GM13976 (cell line): ENCODE data around the gene MPZL1.

ENCODE experiments used
- DNase-seq: peaks from one replicate; pipeline ENCODE4 v3.0.0; 2012; ENCODE audit warnings: low spot score
- in situ Hi-C: fragments of 300-500 bp; cut with MboI; formaldehyde crosslinking; loops from one replicate; pipeline ENCODE4 v1.12.0; 2022; ENCODE audit warnings: low sequenced_read_pairs, mixed read lengths, inconsistent platforms; ENCODE audit not compliant: unreplicated experiment
- TF ChIP-seq, protein P1 (sequence below): IDR thresholded peaks from 2 replicates; pipeline ENCODE4 v1.5.1; 2012; ENCODE audit warnings: borderline replicate concordance, mild to moderate bottlenecking; ENCODE audit not compliant: insufficient read depth; ENCODE audit errors: extremely low read depth, missing control alignments, control extremely low read depth

Gene MPZL1

GRCh38 chr1:167777269-167777650 is 55.5 kb downstream of the MPZL1 start:
- in situ Hi-C loops: no loop called here
- TF ChIP-seq, protein P1, sequence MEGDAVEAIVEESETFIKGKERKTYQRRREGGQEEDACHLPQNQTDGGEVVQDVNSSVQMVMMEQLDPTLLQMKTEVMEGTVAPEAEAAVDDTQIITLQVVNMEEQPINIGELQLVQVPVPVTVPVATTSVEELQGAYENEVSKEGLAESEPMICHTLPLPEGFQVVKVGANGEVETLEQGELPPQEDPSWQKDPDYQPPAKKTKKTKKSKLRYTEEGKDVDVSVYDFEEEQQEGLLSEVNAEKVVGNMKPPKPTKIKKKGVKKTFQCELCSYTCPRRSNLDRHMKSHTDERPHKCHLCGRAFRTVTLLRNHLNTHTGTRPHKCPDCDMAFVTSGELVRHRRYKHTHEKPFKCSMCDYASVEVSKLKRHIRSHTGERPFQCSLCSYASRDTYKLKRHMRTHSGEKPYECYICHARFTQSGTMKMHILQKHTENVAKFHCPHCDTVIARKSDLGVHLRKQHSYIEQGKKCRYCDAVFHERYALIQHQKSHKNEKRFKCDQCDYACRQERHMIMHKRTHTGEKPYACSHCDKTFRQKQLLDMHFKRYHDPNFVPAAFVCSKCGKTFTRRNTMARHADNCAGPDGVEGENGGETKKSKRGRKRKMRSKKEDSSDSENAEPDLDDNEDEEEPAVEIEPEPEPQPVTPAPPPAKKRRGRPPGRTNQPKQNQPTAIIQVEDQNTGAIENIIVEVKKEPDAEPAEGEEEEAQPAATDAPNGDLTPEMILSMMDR: no peak
- DNase-seq: no peak

GRCh38 chr1:167781558-167781957 is 59.8 kb downstream of the MPZL1 start:
- DNase-seq: no peak
- TF ChIP-seq, protein P1: no peak
- in situ Hi-C loops: no loop called here

DNA sequence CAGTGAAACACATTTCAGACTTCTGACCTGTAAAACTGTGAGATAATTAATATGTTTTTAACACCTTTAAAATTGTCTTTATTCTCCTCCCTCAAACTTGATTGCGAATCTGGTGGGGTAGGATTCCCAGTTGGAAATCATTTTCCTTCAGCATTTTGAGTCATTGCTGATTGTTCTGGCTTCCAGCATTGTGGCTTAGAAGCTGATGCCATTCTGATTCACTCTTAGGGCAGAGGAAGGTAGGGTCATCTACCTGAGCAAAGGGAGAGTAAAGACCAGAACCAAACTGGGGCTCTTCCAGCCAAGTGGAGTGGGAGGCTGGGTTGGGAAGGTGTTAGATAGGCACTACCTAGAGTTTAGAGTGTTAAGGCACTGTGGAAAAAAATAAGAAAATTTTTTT is 61.2 kb downstream of the MPZL1 start:
- TF ChIP-seq, protein P1: no peak
- no peak for DNase-seq
- in situ Hi-C loops: no loop called here

- in situ Hi-C loops: no loop called here
- DNase-seq: no peak
- TF ChIP-seq, protein P1: no peak
Observed at GRCh38 chr1:167784876-167785550, 63.2 kb downstream of the MPZL1 start.

GRCh38 chr1:167786502-167786901 is 64.7 kb downstream of the MPZL1 start:
- TF ChIP-seq, protein P1: no peak
- in situ Hi-C loops: no loop called here
- DNase-seq: no peak

DNA sequence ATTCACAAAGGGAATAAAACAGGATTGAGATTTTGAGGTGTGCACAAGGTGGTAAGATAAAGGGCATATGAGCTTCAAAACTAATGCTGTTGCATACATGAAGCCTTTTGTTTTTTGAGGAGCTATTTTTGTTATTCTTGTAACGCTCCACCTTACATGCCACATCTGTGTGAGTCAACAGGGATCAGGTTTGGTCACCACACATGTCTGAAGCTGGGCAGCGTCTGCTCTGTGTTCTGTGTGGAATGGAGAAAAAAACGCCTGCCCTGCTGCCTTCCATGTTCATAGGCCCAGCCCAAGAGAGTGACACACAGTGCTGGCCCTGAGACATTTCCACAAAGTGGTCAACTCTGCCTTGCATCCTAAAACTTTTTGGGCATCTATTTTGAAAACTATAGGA is 67.7 kb downstream of the MPZL1 start:
- DNase-seq: no peak
- in situ Hi-C loops: no loop called here
- TF ChIP-seq, protein P1: no peak
